OCI-LY7 (cell line): Measurements from ENCODE around the gene ABI3BP. TPM values are rescaled to one million over a fixed set of nuclear protein-coding genes. Genes with fewer than 3 reads are reported as not detected.

Experiments used
- BruUV-seq: library from RNA; stranded (reverse); fragments of 400-500 nt; replicated peaks from 2 replicates; lab custom pipeline; 2021; lab: Mats Ljungman, UMichigan
- CTCF ChIA-PET: fragments of 300-600 bp; sonication (Branson Sonifier 250); formaldehyde crosslinking; loops from one replicate; lab custom pipeline; 2022; ENCODE audit warnings: antibody characterized with exemption; ENCODE audit not compliant: unreplicated experiment; lab: Charles Lee
- POLR2A ChIA-PET: fragments of 300-600 bp; sonication (Branson Sonifier 250); formaldehyde crosslinking; loops from one replicate; lab custom pipeline; 2022; ENCODE audit warnings: antibody characterized with exemption; lab: Charles Lee
- DNase-seq: peaks from one replicate; pipeline ENCODE4 v3.0.0-alpha.2; 2015; ENCODE audit warnings: low spot score
- H2AFZ ChIP-seq: fragments of 200-600 bp; sonication (generic), shearing (Covaris generic); 2 replicates; pipeline ENCODE4 v1.6.1; 2014; ENCODE audit warnings: mild to moderate bottlenecking, antibody characterized with exemption, low read length, moderate library complexity
- H3K27ac ChIP-seq: fragments of 200-600 bp; sonication (generic); 2 replicates; pipeline ENCODE4 v1.5.1; 2014; ENCODE audit warnings: mixed run types, low read depth, mild to moderate bottlenecking, moderate library complexity, low read length, inconsistent platforms; ENCODE audit not compliant: poor library complexity, severe bottlenecking
- H3K36me3 ChIP-seq: fragments of 200-600 bp; sonication (generic); 2 replicates; pipeline ENCODE4 v1.6.1; 2014; ENCODE audit warnings: mild to moderate bottlenecking, antibody characterized with exemption, low read length, moderate library complexity, mixed read lengths; ENCODE audit not compliant: insufficient read depth
- H3K4me1 ChIP-seq: fragments of 200-600 bp; sonication (generic); 2 replicates; pipeline ENCODE4 v1.5.1; 2014; ENCODE audit warnings: mild to moderate bottlenecking, low read length; ENCODE audit not compliant: insufficient read depth, poor library complexity, severe bottlenecking
- H3K4me2 ChIP-seq: fragments of 200-600 bp; sonication (generic); 2 replicates; pipeline ENCODE4 v1.6.1; 2014; ENCODE audit warnings: mild to moderate bottlenecking, low read length
- H3K4me3 ChIP-seq: fragments of 200-600 bp; sonication (generic); 2 replicates; pipeline ENCODE4 v1.5.1; 2014; ENCODE audit warnings: mild to moderate bottlenecking, low read depth, low read length; ENCODE audit not compliant: poor library complexity, severe bottlenecking
- H3K79me2 ChIP-seq: fragments of 200-600 bp; sonication (generic); 2 replicates; pipeline ENCODE4 v1.6.1; 2016; ENCODE audit warnings: low read depth, mild to moderate bottlenecking, low read length, moderate library complexity, mixed read lengths; ENCODE audit not compliant: insufficient read depth
- H3K9me2 ChIP-seq: fragments of 200-600 bp; sonication (generic); 2 replicates; pipeline ENCODE4 v1.6.1; 2016; ENCODE audit warnings: mild to moderate bottlenecking, low read length, mixed read lengths; ENCODE audit not compliant: insufficient read depth
- H3K9me3 ChIP-seq: fragments of 200-600 bp; sonication (generic); 2 replicates; pipeline ENCODE4 v1.6.1; 2014; ENCODE audit warnings: mild to moderate bottlenecking, mixed run types, low read length, mixed read lengths
- H4K20me1 ChIP-seq: fragments of 200-600 bp; sonication (generic); 2 replicates; pipeline ENCODE4 v1.6.1; 2014; ENCODE audit warnings: mild to moderate bottlenecking, antibody characterized with exemption, low read length, moderate library complexity, mixed read lengths; ENCODE audit not compliant: insufficient read depth
- CTCF ChIP-seq: fragments of 200-600 bp; sonication (generic); conservative IDR thresholded peaks from 2 replicates; pipeline ENCODE4 v1.5.1; 2014; ENCODE audit warnings: mild to moderate bottlenecking, antibody characterized with exemption, low read length, moderate library complexity, mixed read lengths
- EZH2phosphoT487 ChIP-seq: fragments of 200-600 bp; sonication (generic); IDR thresholded peaks from 2 replicates; pipeline ENCODE4 v1.6.1; 2018; ENCODE audit warnings: low read depth, borderline replicate concordance, mild to moderate bottlenecking, mixed run types, antibody characterized with exemption, low read length, moderate library complexity, mixed read lengths
- intact Hi-C: fragments of 100-400 bp; cut with micrococcal nuclease; formaldehyde crosslinking; loops from one replicate; pipeline ENCODE4 v1.10.0; 2022; ENCODE audit not compliant: unreplicated experiment
- total RNA-seq, 2 experiments: library from RNA; depleted of rRNA in 1 of 2; stranded (reverse); fragments of >200 nt in 1 of 2; shearing (Covaris generic) in 1 of 2; gene quantifications; 2 replicates each; pipeline ENCODE4 v1.2.3, GENCODE V29; 2014 to 2022

ABI3BP gene
- total RNA-seq, 2 experiments from 2014 or later, result not detected

GRCh38 chr3:100709842-100710260 lies 283.4 kb downstream of the ABI3BP start:
- intact Hi-C loops, result loop anchor here (5.0 to 10.0 kb wide), 2 partner anchors 308 to 375 kb away; partner anchors contain the start of genes LNP1, NIT2 and TOMM70
- H3K27ac ChIP-seq, result peak overlapping the region; percentile 60
- H3K79me2 ChIP-seq, result peaks cover 44% of the 10 kb centered on the region
- no peak for TF ChIP-seq CTCF
- no peak for TF ChIP-seq EZH2phosphoT487
- no peak overlapping the region for H2AFZ ChIP-seq
- peak overlapping the region; percentile 91 for H3K4me3 ChIP-seq
- BruUV-seq, result no TSS peak
- no peaks in the 10 kb centered on the region; the same call in 1 of the 2 replicates for H3K9me3 ChIP-seq
- POLR2A ChIA-PET, result interaction anchor here (0.7 to 3.0 kb wide), 4 partner anchors 11 to 691 kb away, joined by 3 to 12 read pairs (median 4); no protein-coding TSS in a partner anchor
- no peaks in the 10 kb centered on the region for H3K9me2 ChIP-seq
- H3K36me3 ChIP-seq, result peaks cover 33% of the 10 kb centered on the region
- CTCF ChIA-PET, result no interaction called here
- H3K4me1 ChIP-seq, result peaks cover 14% of the 10 kb centered on the region
- peak; percentile 38 for DNase-seq
- peaks cover 13% of the 10 kb centered on the region; the same call in 1 of the 2 replicates for H4K20me1 ChIP-seq
- peak overlapping the region; percentile 92 for H3K4me2 ChIP-seq

- DNase-seq, result peak; percentile 98
- Histone ChIP-seq H3K4me1 (peaks cover 14% of the 10 kb centered on the region), H2AFZ (peak within 1 kb of the TSS; percentile 99), H3K79me2 (peaks cover 43% of the 10 kb centered on the region), H3K27ac (peak within 1 kb of the TSS; percentile 60), H3K9me3 (no peaks in the 10 kb centered on the region; the same call in 1 of the 2 replicates), H4K20me1 (peaks cover 13% of the 10 kb centered on the region; the same call in 1 of the 2 replicates), H3K4me3 (peak within 1 kb of the TSS; percentile 91), H3K4me2 (peak within 1 kb of the TSS; percentile 92), H3K36me3 (peaks cover 26% of the 10 kb centered on the region), H3K9me2 (no peaks in the 10 kb centered on the region)
- intact Hi-C loops, result loop anchor here (10.0 kb wide), 1 partner anchor 374 kb away; the partner anchor contains the start of gene NIT2
- POLR2A ChIA-PET, result interaction anchor here (0.7 to 1.3 kb wide), 5 partner anchors 10 to 856 kb away, joined by 3 to 5 read pairs (median 3); no protein-coding TSS in a partner anchor
- BruUV-seq, result no TSS peak
- CTCF ChIA-PET, result no interaction called here
- no peak for TF ChIP-seq CTCF
- TF ChIP-seq EZH2phosphoT487, result no peak
These were observed 284.0 kb downstream of the ABI3BP start, which contains the start of gene TFG for GRCh38 chr3:100708989-100709841. Gene TFG (plus strand): TSS chr3:100709494. CDS start chr3:100713686, 4,192 bp downstream.
